Anterior cingulate cortex (tissue), 58 donors: ENCODE measurements around the gene DCST2.

Source experiments
- DNase-seq, 58 donors: peaks; one replicate each; lab custom pipeline; 2025; lab: John Stamatoyannopoulos, UW

Gene DCST2

GRCh38 chr1:155070721-155071569 lies 37.4 kb upstream of the DCST2 start:
- peak in 54 of 58 donors; percentile 28 to 75 (median 52) for DNase-seq

- DNase-seq, result peak in 3 of 58 donors; percentile 28 to 52 (median 35)
Observed at GRCh38 chr1:155070158-155070621, 36.6 kb upstream of the DCST2 start.

- peak in 4 of 58 donors; percentile 10 to 52 (median 20) for DNase-seq
Observed at GRCh38 chr1:155069551-155070157, 36.1 kb upstream of the DCST2 start.

- no peak for DNase-seq
Observed at GRCh38 chr1:155068599-155068998, 35.0 kb upstream of the DCST2 start.

- no peak for DNase-seq
Observed at GRCh38 chr1:155066777-155067176, 33.2 kb upstream of the DCST2 start.

GRCh38 chr1:155064832-155065429 lies 31.4 kb upstream of the DCST2 start:
- no peak for DNase-seq

- peak in 1 of 58 donors; percentile 67 for DNase-seq
Observed at GRCh38 chr1:155064111-155064831, 30.7 kb upstream of the DCST2 start.

- DNase-seq, result peak in 47 of 58 donors; percentile 15 to 78 (median 48)
Observed at GRCh38 chr1:155063550-155064110, 30.0 kb upstream of the DCST2 start, which contains the start of gene EFNA4. EFNA4 (plus strand) TSS chr1:155063740; CDS start chr1:155063824, 84 bp downstream.

- peak in 9 of 58 donors; percentile 6 to 37 (median 13) for DNase-seq
Observed at GRCh38 chr1:155062702-155063411, 29.3 kb upstream of the DCST2 start.

- no peak for DNase-seq
Observed at GRCh38 chr1:155062151-155062686, 28.6 kb upstream of the DCST2 start.

GRCh38 chr1:155061381-155062150 lies 28.0 kb upstream of the DCST2 start:
- peak in 52 of 58 donors; percentile 21 to 84 (median 54) for DNase-seq

- no peak for DNase-seq
Observed at GRCh38 chr1:155060736-155061135, 27.2 kb upstream of the DCST2 start.

GRCh38 chr1:155057788-155058211 lies 24.2 kb upstream of the DCST2 start:
- DNase-seq, result no peak

- DNase-seq, result no peak
Observed at GRCh38 chr1:155057104-155057503, 23.5 kb upstream of the DCST2 start.

- no peak for DNase-seq
Observed at GRCh38 chr1:155053531-155054105, 20.0 kb upstream of the DCST2 start.

- peak in 1 of 58 donors; percentile 11 for DNase-seq
Observed at GRCh38 chr1:155052439-155053395, 19.1 kb upstream of the DCST2 start.
